GM12878 (cell line): ENCODE data around the gene IGLL1. TPM values are rescaled to one million over a fixed set of nuclear protein-coding genes. Genes with fewer than 3 reads are reported as not detected.

Source experiments
- ATAC-seq: fragments of 200-7000 bp; cut with Tn5 transposase; 3 replicates; pipeline ENCODE4 v1.9.1; 2020; ENCODE audit warnings: mild to moderate bottlenecking, moderate library complexity
- BruUV-seq: library from RNA; stranded (reverse); fragments of 400-500 nt; replicated peaks from 2 replicates; lab custom pipeline; 2021; lab: Mats Ljungman, UMichigan
- CTCF ChIA-PET: fragments of 300-600 bp; sonication (Branson Sonifier 250); formaldehyde crosslinking; extraction: SDS; loops from one replicate; lab custom pipeline; 2021; ENCODE audit warnings: inconsistent platforms; lab: Yijun Ruan, JAX
- POLR2A ChIA-PET: fragments of 350-600 bp; formaldehyde crosslinking; extraction: SDS; loops from one replicate; lab custom pipeline; 2021; ENCODE audit warnings: inconsistent platforms; lab: Charles Lee
- RAD21 ChIA-PET: fragments of 300-600 bp; sonication (Branson Sonifier 250); formaldehyde crosslinking; loops from one replicate; lab custom pipeline; 2023; ENCODE audit warnings: antibody characterized with exemption; ENCODE audit not compliant: unreplicated experiment; lab: Charles Lee
- SMC1A ChIA-PET: fragments of 300-600 bp; sonication (Branson Sonifier 250); formaldehyde crosslinking; loops from one replicate; lab custom pipeline; 2023; ENCODE audit not compliant: unreplicated experiment, uncharacterized antibody; lab: Charles Lee
- DNase-seq: peaks from one replicate; pipeline ENCODE4 v3.0.0-alpha.2; 2011; ENCODE audit warnings: low read depth, low spot score
- FAIRE-seq: peaks from 3 replicates; lab custom pipeline; 2011; peaks lifted over from hg19 to GRCh38; lab: Jason Lieb, UNC
- H2AFZ ChIP-seq: 2 replicates; pipeline ENCODE4 v1.6.0; 2011; ENCODE audit warnings: low read depth, low read length, control low read depth; ENCODE audit not compliant: control insufficient read depth
- H3K27ac ChIP-seq: 2 replicates; pipeline ENCODE4 v1.5.1; 2011; ENCODE audit warnings: control low read depth; ENCODE audit not compliant: control insufficient read depth, insufficient read depth
- H3K27me3 ChIP-seq, 2 experiments: replicated peaks in 1 of 2; 2 replicates each; pipeline versions ENCODE4 v1.6.0 to v1.6.1; 2011; ENCODE audit warnings: low read length in 1 of 2; ENCODE audit not compliant: control insufficient read depth in 2 of 2, insufficient read depth in 2 of 2
- H3K36me3 ChIP-seq, 2 experiments: 2 replicates each; pipeline ENCODE4 v1.5.1; 2011; ENCODE audit warnings: low read length in 1 of 2; ENCODE audit not compliant: control insufficient read depth in 2 of 2, insufficient read depth in 2 of 2
- H3K4me1 ChIP-seq: 2 replicates; pipeline ENCODE4 v1.6.1; 2011; ENCODE audit warnings: mild to moderate bottlenecking, low read length, moderate library complexity, mixed read lengths; ENCODE audit not compliant: control insufficient read depth, insufficient read depth
- H3K4me2 ChIP-seq: 2 replicates; pipeline ENCODE4 v1.6.0; 2011; ENCODE audit warnings: control low read depth; ENCODE audit not compliant: control insufficient read depth, insufficient read depth
- H3K4me3 ChIP-seq: fragments of 200-600 bp; sonication (generic); 2 replicates; pipeline ENCODE4 v1.5.1; 2016
- H3K79me2 ChIP-seq: 2 replicates; pipeline ENCODE4 v1.6.0; 2011; ENCODE audit warnings: low read length; ENCODE audit not compliant: control insufficient read depth, insufficient read depth
- H3K9ac ChIP-seq: 2 replicates; pipeline ENCODE4 v1.8.0; 2011; ENCODE audit warnings: low read length, control low read depth, mixed read lengths; ENCODE audit not compliant: control insufficient read depth, insufficient read depth
- H3K9me3 ChIP-seq: replicated peaks from 3 replicates; pipeline ENCODE4 v1.5.1; 2011; ENCODE audit warnings: mild to moderate bottlenecking, low read length; ENCODE audit not compliant: control insufficient read depth, insufficient read depth
- H4K20me1 ChIP-seq: 2 replicates; pipeline ENCODE4 v1.6.0; 2011; ENCODE audit not compliant: control insufficient read depth, insufficient read depth
- ASH2L ChIP-seq: fragments of 300-600, 200-600 bp; sonication (generic); IDR thresholded peaks from 2 replicates; pipeline ENCODE4 v1.6.1; 2017; ENCODE audit warnings: low read depth, mild to moderate bottlenecking, borderline replicate concordance
- CBX5 ChIP-seq: sonication (generic); IDR thresholded peaks from 2 replicates; pipeline ENCODE4 v1.6.1; 2016; ENCODE audit warnings: low read depth, moderate library complexity, mild to moderate bottlenecking, inconsistent platforms
- CHD2 ChIP-seq: IDR thresholded peaks from 2 replicates; pipeline ENCODE4 v1.6.1; 2011; ENCODE audit warnings: low read depth, low read length, improper control_type of control experiment, borderline replicate concordance
- CREB1 ChIP-seq: IDR thresholded peaks from 2 replicates; pipeline ENCODE4 v1.6.1; 2012; ENCODE audit warnings: low read depth, mild to moderate bottlenecking, inconsistent platforms
- HDAC2 ChIP-seq: fragments of 200-600 bp; sonication (generic); IDR thresholded peaks from 2 replicates; pipeline ENCODE4 v1.6.1; 2017
- HSF1 ChIP-seq: fragments of 150-350 bp; IDR thresholded peaks from 2 replicates; pipeline ENCODE4 v1.6.1; 2014; ENCODE audit warnings: mild to moderate bottlenecking, low read depth, low read length
- IRF4 ChIP-seq: IDR thresholded peaks from 2 replicates; pipeline ENCODE4 v1.6.1; 2011; ENCODE audit warnings: low read depth, low read length
- MEF2A ChIP-seq: IDR thresholded peaks from 2 replicates; pipeline ENCODE4 v1.6.1; 2011; ENCODE audit warnings: low read depth, mild to moderate bottlenecking, low read length, moderate library complexity; ENCODE audit not compliant: insufficient read depth
- POU2F2 ChIP-seq: IDR thresholded peaks from 3 replicates; pipeline ENCODE4 v1.6.1; 2011; ENCODE audit warnings: low read depth, mild to moderate bottlenecking, low read length, borderline replicate concordance
- RBBP5 ChIP-seq: fragments of 200-600 bp; sonication (generic); conservative IDR thresholded peaks from 2 replicates; pipeline ENCODE4 v1.6.1; 2016
- RFX5 ChIP-seq: IDR thresholded peaks from 2 replicates; pipeline ENCODE4 v1.6.1; 2011; ENCODE audit warnings: low read depth, low read length, improper control_type of control experiment
- SIX5 ChIP-seq: IDR thresholded peaks from 2 replicates; pipeline ENCODE4 v1.6.1; 2011; ENCODE audit warnings: mild to moderate bottlenecking, low read depth, low read length, moderate library complexity; ENCODE audit not compliant: severe bottlenecking
- SKIL ChIP-seq: fragments of 450-650 bp; IDR thresholded peaks from 2 replicates; pipeline ENCODE4 v1.6.1; 2017; ENCODE audit warnings: mild to moderate bottlenecking, low read depth, inconsistent platforms; ENCODE audit not compliant: poor library complexity, severe bottlenecking
- TBL1XR1 ChIP-seq: IDR thresholded peaks from 2 replicates; pipeline ENCODE4 v1.6.1; 2012; ENCODE audit warnings: low read depth, low read length, improper control_type of control experiment
- ZNF592 ChIP-seq: fragments of 450-650 bp; IDR thresholded peaks from 2 replicates; pipeline ENCODE4 v1.6.1; 2017; ENCODE audit warnings: mild to moderate bottlenecking, moderate library complexity
- WGBS: methylation state at CpG from one replicate; pipeline ENCODE4 v1.1.6; 2016; ENCODE audit warnings: low lambda C conversion rate; ENCODE audit not compliant: insufficient replicate concordance, insufficient coverage; ENCODE audit errors: missing lambda C conversion rate; 5-methylcytosine and 5-hydroxymethylcytosine counted together
- in situ Hi-C: fragments of 300-500 bp; cut with MboI; formaldehyde crosslinking; loops from 9 replicates; pipeline ENCODE4 v1.14.3; 2018; ENCODE audit warnings: mixed read lengths
- intact Hi-C: fragments of 100-400 bp; cut with micrococcal nuclease; formaldehyde crosslinking; loops from one replicate; pipeline ENCODE4 v1.14.2; 2022; ENCODE audit not compliant: unreplicated experiment
- polyA plus RNA-seq, 11 experiments: library from polyadenylated mRNA; depleted of rRNA in 4 of 11; unstranded in 6 of 11; stranded (reverse) in 5 of 11; fragments of >200 nt; fragmentation: Nextera tagmentation in 4 of 11; fragmentation: Illumina TruSeq in 1 of 11; extraction: Ambion mirVana in 4 of 11; extraction: Trizol in 1 of 11; gene quantifications; 1 replicate in 1 of 11; 2 replicates in 10 of 11; pipeline versions ENCODE4 v1.2.1 to v1.2.3, GENCODE V29; 2011 to 2016; ENCODE audit warnings: inconsistent platforms in 2 of 11, missing spikeins in 2 of 11, low read depth in 1 of 11
- total RNA-seq, 4 experiments: library from RNA; depleted of rRNA in 3 of 4; stranded (reverse); fragments of >200 nt in 3 of 4; fragmentation: Illumina TruSeq in 1 of 4; extraction: Trizol in 1 of 4; gene quantifications; 2 replicates each; pipeline versions ENCODE4 v1.2.1 to v1.2.3, GENCODE V29; 2013 to 2021

Gene IGLL1
- total and polyA plus RNA-seq, 10 of the 15 experiments (the other 5 are each of a cell fraction or from before 2014, with no cell fraction given) = not detected

- FAIRE-seq (no peak), ATAC-seq (no peak), DNase-seq (no peak)
- no peaks in the 10 kb centered on the region for H4K20me1 ChIP-seq
- CTCF ChIA-PET = interaction anchor here (0.6 to 3.3 kb wide), 8 partner anchors 14 to 254 kb away, joined by 3 to 14 read pairs (median 4); no protein-coding TSS in a partner anchor
- H3K27me3 ChIP-seq = no peaks in the 10 kb centered on the region; a peak in 1 of 4 replicates
- H3K36me3 ChIP-seq = no peaks in the 10 kb centered on the region
- RAD21 ChIA-PET = interaction anchor here (1.2 kb wide), 1 partner anchor 180 kb away, joined by 4 read pairs; no protein-coding TSS in a partner anchor
- no peak overlapping the region for H3K4me3 ChIP-seq
- POLR2A ChIA-PET = no interaction called here
- in situ Hi-C loops = loop anchor here (10.0 kb wide), 1 partner anchor 1843 kb away; no protein-coding TSS in a partner anchor
- H3K27ac ChIP-seq = no peak overlapping the region
- TF ChIP-seq RFX5 (no peak), CREB1 (no peak), IRF4 (no peak), CHD2 (no peak), HSF1 (no peak), MEF2A (no peak), SKIL (no peak), ZNF592 (no peak), POU2F2 (no peak), CBX5 (no peak), SIX5 (no peak), RBBP5 (no peak), TBL1XR1 (no peak), HDAC2 (no peak), ASH2L (no peak)
- TF ChIP-seq, all 136 proteins: peak for 0
- SMC1A ChIA-PET = interaction anchor here (1.0 kb wide), 1 partner anchor 9 kb away, joined by 3 read pairs; no protein-coding TSS in a partner anchor
- H3K4me2 ChIP-seq = no peak overlapping the region
- H3K79me2 ChIP-seq = no peaks in the 10 kb centered on the region
- BruUV-seq = no TSS peak
- H3K9me3 ChIP-seq = no peaks in the 10 kb centered on the region; the same call in 2 of the 3 replicates
- intact Hi-C loops = loop anchor here (1.0 kb wide), 1 partner anchor 51 kb away; no protein-coding TSS in a partner anchor
- no peak overlapping the region for H3K9ac ChIP-seq
- no peak overlapping the region for H2AFZ ChIP-seq
- WGBS = 62% methylated on average over 7 of the region's 7 CpGs
- no peaks in the 10 kb centered on the region for H3K4me1 ChIP-seq
These were observed 11.8 kb upstream of the IGLL1 start for GRCh38 chr22:23591846-23592245.
